HL-60/S4 treated with retinoic acid at 250 ng/mL for 4 days and 3 days (cell line): Measurements from ENCODE around the gene XXYLT1.
"Not testable (repeated sequence)": the region's sequence is repeated elsewhere in the genome, so short reads cannot be mapped to it uniquely, and the experiment has no call there.

Experiments
- in situ Hi-C: fragments of 300-500 bp; cut with MboI; formaldehyde crosslinking; loops from 2 replicates; pipeline ENCODE4 v1.7.0; 2022; ENCODE audit warnings: low sequenced_read_pairs

Gene XXYLT1

GRCh38 chr3:195058336-195059005 is 212.5 kb downstream of the XXYLT1 start:
- in situ Hi-C loops = no loop called here

DNA sequence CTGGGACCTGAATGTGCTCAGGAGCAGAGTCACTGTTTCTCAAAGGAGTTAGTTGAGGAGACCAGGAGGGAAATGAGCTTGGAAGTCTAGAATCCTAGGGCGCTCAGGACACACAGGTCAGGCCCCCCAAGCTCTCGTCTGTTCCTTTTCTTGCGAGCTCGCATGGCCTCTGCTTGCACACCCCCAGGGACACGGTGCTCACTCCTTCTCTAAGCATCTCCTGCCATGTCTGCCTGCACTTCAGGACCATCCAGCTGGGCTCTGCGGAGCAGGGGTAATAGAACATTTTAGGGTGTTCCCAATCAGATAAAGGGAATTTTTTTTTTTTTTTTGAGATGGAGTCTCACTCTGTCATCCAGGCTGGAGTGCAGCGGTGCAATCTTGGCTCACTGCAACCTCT is 213.2 kb downstream of the XXYLT1 start:
- in situ Hi-C loops = no loop called here

DNA sequence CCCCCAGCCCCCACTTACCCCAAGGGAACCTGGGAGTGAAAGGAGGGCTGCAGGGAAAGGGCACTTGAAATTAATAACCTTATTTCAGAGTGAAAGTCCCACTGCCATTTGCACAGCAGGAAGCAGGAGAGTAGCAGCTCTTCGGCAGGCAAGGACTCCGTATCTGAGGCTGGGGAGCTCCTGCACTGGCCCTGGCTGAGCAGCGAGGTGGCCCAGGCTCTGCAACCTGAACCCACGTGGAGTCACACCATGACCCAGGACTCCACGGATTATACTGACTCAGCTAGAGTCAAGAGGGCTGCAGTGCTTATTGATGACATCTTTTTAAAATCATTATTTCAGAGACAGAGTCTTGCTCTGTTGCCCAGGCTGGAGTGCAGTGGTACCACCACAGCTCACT is 214.5 kb downstream of the XXYLT1 start:
- in situ Hi-C loops = no loop called here

DNA sequence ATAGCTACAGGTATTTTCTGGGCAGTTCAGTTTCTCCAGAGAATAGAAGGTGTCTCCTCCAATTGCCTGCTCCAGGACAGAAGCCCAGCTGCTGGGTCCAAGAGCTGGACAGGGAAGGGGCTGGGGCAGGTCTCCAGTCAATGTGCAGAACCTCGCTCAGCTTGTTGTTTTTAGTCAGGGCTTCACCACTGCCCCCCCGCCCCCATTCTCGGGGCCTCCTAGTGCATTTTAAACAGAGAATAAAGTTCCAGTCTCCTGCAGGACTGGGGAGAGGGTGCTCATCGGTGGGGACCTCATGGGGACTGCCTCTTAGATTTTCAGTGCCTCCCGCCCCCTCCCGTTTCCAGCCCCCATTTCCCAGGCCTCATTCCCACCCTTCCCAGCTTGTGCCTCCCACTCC is 216.6 kb downstream of the XXYLT1 start:
- in situ Hi-C loops = no loop called here

GRCh38 chr3:195052939-195053338 is 218.0 kb downstream of the XXYLT1 start:
- in situ Hi-C loops = no loop called here

GRCh38 chr3:195050296-195050695 is 220.7 kb downstream of the XXYLT1 start:
- in situ Hi-C loops = not testable (repeated sequence)

- in situ Hi-C loops = no loop called here
These were observed 222.7 kb downstream of the XXYLT1 start for GRCh38 chr3:195048059-195048905.

GRCh38 chr3:195047536-195047935 is 223.4 kb downstream of the XXYLT1 start:
- in situ Hi-C loops = no loop called here

GRCh38 chr3:195046441-195046840 is 224.5 kb downstream of the XXYLT1 start:
- in situ Hi-C loops = no loop called here

GRCh38 chr3:195045481-195046210 is 225.3 kb downstream of the XXYLT1 start:
- in situ Hi-C loops = no loop called here

- in situ Hi-C loops = no loop called here
These were observed 226.5 kb downstream of the XXYLT1 start for GRCh38 chr3:195044411-195044810.

GRCh38 chr3:195043607-195044339 is 227.2 kb downstream of the XXYLT1 start:
- in situ Hi-C loops = no loop called here

- in situ Hi-C loops = no loop called here
These were observed 228.0 kb downstream of the XXYLT1 start for GRCh38 chr3:195042743-195043606.

DNA sequence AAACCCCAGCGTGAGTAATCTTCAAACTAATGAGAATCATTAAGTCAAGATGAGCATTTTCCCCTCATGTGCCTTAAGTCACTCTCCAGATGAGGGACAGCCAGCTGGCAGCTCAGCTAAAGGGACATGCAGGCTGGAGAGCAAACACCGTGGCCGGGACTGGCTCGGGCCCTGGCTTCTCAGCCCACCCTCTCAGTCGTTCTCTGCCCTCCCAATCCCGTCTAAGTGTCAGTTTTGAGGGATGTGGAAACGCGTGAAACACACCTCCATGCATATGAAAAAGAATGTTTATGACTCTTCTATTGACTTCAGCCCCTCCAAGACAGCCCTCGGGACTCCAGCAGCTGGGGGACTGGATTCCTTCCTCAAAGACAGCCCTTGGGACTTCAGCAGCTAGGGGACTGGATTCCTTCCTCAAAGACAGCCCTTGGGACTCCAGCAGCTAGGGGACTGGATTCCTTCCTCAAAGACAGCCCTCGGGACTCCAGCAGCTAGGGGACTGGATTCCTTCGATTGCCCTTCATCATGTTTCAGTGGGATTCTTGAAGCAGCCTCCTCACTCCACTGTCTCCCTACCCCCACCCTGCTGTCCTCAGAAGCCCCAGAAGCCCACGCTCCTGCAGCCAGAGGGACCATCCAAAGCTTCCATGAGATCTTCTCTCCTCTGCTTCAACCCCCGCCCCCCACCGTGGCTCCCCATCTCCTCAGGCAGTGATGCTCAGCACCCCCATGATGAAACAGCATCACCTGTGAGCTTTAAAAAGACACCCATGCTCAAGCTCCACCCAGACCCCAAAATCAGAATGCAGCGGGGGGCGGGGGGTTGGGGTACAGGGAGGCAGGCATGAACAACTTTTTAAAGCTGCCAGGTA is 228.9 kb downstream of the XXYLT1 start:
- in situ Hi-C loops = no loop called here

DNA sequence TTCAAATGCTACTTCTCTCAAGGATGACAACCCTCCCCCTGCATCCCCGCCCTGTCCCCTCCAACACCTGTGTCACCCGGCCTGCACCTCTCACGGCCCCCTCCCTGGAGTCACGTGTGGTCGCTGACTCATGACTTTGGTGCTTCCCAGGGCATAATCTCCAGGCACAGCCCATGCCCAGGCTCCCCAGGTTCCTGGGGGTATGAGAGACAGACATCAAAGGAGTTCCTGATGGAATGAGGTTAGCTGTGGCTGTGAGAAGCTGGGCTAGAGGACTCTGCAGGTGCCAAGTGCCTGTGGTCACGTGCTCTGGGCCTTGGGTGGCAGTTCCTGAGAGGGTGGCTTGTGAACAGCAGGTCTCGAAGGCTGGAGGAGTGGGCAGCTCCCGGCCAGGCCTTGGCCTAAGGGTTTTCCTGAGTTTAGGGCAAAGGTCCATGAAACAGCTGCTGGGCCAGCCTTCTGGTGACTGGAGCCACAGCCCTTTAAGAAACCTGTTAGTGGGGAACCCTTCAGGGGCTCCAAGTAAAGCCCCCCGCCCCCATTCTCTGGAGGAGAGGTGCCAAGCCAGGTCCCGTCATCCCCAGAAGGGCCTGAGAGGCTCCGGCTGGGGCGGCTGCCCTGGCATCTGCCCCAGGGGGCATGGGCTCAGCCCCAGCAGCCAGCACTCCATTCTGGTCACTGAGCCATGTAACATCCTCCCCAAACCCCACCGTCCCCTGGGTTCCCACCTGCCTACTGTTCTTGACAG is 230.0 kb downstream of the XXYLT1 start:
- in situ Hi-C loops = no loop called here

GRCh38 chr3:195040094-195040493 is 230.9 kb downstream of the XXYLT1 start:
- in situ Hi-C loops = no loop called here

DNA sequence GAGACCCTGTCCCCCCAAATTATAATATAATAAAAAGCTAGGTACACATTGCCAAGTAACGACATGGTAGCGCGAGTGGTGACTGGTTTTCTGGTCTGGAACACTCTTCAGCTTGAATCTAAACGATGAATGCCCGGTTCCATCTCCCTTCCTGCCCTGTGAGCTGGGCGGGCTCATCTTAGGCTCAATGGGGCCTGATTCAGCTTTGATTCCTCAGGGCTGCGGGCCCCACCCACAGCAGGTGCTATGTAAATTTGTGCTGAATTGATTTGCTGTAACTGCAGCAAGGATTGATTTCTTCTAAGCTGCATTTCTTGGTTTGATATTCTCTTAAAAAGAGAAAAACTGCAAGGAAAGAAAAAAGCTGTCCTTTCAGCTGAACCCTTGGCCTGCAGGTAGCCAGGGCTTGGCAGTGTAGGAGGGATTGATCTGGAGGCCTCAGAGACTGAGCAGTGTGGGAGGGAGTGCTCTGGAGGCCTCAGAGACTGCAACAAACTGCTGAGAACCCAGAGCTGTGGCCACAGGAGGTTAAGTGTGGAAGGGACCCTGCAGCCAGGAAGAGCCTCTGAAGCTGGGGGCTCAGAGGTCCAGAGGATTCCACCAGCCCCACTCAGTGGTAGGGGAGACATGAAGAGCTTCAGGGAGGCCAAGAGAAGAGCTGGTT is 231.6 kb downstream of the XXYLT1 start:
- in situ Hi-C loops = no loop called here

DNA sequence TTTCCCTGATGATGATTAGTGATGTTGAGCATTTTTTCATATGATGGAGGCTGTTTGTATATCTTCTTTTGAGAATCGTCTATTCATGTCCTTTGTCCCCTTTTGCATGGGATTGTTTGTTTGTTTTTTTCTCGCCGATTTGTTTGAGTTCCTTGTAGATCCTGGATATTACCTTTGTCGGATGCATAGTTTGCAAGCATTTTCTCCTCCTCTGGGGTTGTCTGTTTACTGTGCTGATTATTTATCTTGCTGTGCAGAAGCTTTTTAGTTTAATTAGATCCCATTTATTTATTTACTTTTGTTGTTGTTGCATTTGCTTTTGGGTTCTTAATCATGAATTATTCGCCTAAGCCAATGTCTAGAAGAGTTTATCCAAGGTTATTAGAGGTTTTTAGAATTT is 232.8 kb downstream of the XXYLT1 start:
- in situ Hi-C loops = no loop called here
